B cell (primary cell): ENCODE measurements around the gene FHIP1B.

Experiments used
- EZH2 ChIP-seq: IDR thresholded peaks from 2 replicates; pipeline ENCODE4 v1.6.1; 2012; ENCODE audit warnings: borderline replicate concordance, low read depth, mild to moderate bottlenecking, moderate library complexity, low read length; ENCODE audit not compliant: insufficient read depth, poor library complexity, severe bottlenecking
- TF ChIP-seq, protein P1 (sequence below): fragments of 200-600 bp; IDR thresholded peaks from one replicate; pipeline ENCODE4 v1.8.0; 2022; ENCODE audit warnings: antibody characterized with exemption, mild to moderate bottlenecking

DNA sequence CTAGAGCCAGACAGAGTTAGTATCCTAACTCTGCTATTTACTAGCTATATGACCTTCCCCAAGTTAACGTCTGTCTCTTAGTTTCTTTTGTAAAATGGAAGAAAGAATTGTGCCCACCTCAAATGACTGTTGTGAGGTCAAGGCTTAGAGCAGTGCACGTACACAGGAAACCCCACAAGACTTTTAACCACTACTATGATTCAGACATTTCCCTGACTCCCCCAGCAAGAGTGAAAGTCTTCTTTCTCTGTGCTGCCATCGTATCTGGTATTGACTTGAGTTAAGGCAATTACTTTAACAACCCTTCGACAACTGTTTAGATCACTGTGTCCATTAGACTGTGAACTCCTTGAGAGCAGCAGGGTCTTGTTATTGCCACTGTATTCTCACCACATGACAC is 38.0 kb downstream of the FHIP1B start:
- TF ChIP-seq EZH2: no peak
- TF ChIP-seq, protein P1, sequence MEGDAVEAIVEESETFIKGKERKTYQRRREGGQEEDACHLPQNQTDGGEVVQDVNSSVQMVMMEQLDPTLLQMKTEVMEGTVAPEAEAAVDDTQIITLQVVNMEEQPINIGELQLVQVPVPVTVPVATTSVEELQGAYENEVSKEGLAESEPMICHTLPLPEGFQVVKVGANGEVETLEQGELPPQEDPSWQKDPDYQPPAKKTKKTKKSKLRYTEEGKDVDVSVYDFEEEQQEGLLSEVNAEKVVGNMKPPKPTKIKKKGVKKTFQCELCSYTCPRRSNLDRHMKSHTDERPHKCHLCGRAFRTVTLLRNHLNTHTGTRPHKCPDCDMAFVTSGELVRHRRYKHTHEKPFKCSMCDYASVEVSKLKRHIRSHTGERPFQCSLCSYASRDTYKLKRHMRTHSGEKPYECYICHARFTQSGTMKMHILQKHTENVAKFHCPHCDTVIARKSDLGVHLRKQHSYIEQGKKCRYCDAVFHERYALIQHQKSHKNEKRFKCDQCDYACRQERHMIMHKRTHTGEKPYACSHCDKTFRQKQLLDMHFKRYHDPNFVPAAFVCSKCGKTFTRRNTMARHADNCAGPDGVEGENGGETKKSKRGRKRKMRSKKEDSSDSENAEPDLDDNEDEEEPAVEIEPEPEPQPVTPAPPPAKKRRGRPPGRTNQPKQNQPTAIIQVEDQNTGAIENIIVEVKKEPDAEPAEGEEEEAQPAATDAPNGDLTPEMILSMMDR: no peak
